GM23338 (cell line): ENCODE results near the gene MLLT10. TPM values are rescaled to one million over a fixed set of nuclear protein-coding genes. Genes with fewer than 3 reads are reported as not detected.

Experiments
- CREB1 ChIP-seq: fragments of 250-450 bp; sonication (Bioruptor Pico); IDR thresholded peaks from 2 replicates; pipeline ENCODE4 v1.5.0; 2020; ENCODE audit warnings: low read depth, mild to moderate bottlenecking, moderate library complexity
- CTCF ChIP-seq, 2 experiments: fragments of 200-600 bp in 1 of 2; sonication (generic) in 1 of 2; conservative IDR thresholded peaks; 2 replicates each; pipeline versions ENCODE4 v1.5.1 to v1.6.1; 2016 to 2017; ENCODE audit warnings: antibody characterized with exemption in 2 of 2, low read depth in 2 of 2, mild to moderate bottlenecking in 2 of 2, moderate library complexity in 1 of 2
- JUNB ChIP-seq: IDR thresholded peaks from one replicate; pipeline ENCODE4 v1.6.1; 2016; ENCODE audit warnings: antibody characterized with exemption; ENCODE audit not compliant: unreplicated experiment
- ZNF462 ChIP-seq: fragments of 250-450 bp; sonication (Bioruptor Pico); IDR thresholded peaks from 2 replicates; pipeline ENCODE4 v1.5.0; 2020; ENCODE audit warnings: mild to moderate bottlenecking, moderate library complexity
- polyA plus RNA-seq: library from polyadenylated mRNA; unstranded; fragments of >200 nt; fragmentation: Nextera tagmentation; extraction: Ambion mirVana; gene quantifications from 2 replicates; pipeline ENCODE4 v1.2.1, GENCODE V29; 2016
- total RNA-seq: library from RNA; depleted of rRNA; stranded (reverse); fragments of >200 nt; shearing (Covaris generic); gene quantifications from 2 replicates; pipeline ENCODE4 v1.2.3, GENCODE V29; 2014
- TF ChIP-seq, protein P1 (sequence below): IDR thresholded peaks from one replicate; pipeline ENCODE4 v1.6.1; 2018; ENCODE audit warnings: antibody characterized with exemption; ENCODE audit not compliant: unreplicated experiment

The MLLT10 gene
- total and polyA plus RNA-seq, 2 experiments from 2014 or later, result 28.8 to 55.4 TPM

DNA sequence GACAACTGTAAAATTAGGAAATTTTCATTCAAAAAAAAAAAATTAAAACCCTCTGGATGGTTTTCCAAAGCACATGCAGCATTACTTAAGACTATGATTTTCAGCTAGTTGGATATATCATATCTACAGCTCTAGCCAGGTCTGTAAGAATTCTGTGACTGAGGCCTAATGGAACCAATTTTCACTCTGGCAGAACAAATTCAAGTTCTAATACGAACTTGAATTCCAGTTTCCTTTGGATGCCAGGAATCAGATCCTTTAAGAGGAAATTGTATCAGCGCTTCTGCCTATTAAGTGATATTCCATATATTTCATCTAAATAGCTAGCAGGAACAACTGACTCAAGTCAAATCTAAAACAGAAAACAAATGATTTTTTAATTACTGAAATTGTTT is 43.3 kb upstream of the MLLT10 start (continued):
- TF ChIP-seq ZNF462 (CRISPR knock-in tag), result no peak
- TF ChIP-seq, protein P1, sequence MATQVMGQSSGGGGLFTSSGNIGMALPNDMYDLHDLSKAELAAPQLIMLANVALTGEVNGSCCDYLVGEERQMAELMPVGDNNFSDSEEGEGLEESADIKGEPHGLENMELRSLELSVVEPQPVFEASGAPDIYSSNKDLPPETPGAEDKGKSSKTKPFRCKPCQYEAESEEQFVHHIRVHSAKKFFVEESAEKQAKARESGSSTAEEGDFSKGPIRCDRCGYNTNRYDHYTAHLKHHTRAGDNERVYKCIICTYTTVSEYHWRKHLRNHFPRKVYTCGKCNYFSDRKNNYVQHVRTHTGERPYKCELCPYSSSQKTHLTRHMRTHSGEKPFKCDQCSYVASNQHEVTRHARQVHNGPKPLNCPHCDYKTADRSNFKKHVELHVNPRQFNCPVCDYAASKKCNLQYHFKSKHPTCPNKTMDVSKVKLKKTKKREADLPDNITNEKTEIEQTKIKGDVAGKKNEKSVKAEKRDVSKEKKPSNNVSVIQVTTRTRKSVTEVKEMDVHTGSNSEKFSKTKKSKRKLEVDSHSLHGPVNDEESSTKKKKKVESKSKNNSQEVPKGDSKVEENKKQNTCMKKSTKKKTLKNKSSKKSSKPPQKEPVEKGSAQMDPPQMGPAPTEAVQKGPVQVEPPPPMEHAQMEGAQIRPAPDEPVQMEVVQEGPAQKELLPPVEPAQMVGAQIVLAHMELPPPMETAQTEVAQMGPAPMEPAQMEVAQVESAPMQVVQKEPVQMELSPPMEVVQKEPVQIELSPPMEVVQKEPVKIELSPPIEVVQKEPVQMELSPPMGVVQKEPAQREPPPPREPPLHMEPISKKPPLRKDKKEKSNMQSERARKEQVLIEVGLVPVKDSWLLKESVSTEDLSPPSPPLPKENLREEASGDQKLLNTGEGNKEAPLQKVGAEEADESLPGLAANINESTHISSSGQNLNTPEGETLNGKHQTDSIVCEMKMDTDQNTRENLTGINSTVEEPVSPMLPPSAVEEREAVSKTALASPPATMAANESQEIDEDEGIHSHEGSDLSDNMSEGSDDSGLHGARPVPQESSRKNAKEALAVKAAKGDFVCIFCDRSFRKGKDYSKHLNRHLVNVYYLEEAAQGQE, result no peak
- TF ChIP-seq CREB1 (CRISPR knock-in tag), result no peak
- no peak for TF ChIP-seq JUNB
- no peak for TF ChIP-seq CTCF (conservative IDR thresholded peaks at IDR 0.05; ENCODE audit: low read depth in 2 of 2)
